ENCODE results near the gene ARF1.
A peak's percentile ranks its signal among the peaks of the same experiment; 100 is the strongest.
"Not testable (repeated sequence)": the region's sequence is repeated elsewhere in the genome, so short reads cannot be mapped to it uniquely, and the experiment has no call there.

ARF1 gene

DNA sequence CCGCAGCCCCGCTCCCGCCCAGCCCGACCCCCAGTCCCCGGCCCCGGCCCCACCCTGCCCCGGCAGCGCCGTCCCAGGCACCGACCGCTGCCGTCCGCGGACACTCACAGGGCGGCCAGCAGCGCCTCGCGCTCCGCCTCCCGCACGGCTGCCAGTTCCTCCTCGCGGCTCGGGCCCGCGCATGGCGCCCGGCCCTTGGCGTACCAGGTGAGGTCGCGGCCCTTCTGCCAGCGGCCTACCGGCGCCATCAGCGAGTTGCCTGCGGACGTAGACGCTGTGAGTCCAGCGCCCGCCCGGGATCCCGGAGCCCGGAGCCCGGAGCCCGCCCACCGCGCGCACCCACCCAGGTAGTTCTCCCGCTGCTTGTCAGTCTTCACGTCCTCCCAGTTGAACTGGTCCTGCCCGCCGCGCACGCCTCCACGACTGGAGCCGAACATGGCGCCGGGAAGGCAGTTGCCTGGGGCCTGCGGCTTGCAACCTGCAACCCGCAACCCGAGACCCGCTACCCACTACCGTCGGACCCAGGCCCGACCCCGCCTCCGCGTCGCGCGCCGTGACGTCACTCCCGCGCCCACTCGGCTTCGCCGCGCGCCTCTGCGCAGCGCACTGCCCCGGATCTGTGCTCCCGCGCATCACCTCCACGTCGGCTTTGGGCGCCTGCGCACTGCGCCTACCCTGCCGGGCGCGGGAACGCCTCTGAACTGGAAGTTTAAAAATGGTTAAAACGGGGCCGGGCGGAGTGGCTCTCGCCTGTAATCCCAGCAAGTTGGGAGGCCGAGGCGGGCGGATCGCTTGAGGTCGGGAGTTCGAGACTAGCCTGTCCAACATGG, 20.5 kb downstream of the ARF1 start, which contains the start of gene C1orf35:
TSS of gene C1orf35 (minus strand) at position 535 of the 830 bp plus-strand sequence. CDS start at position 437, 98 bp downstream.
- peak; percentile 95 to 98 (median 97) for DNase-seq

DNA sequence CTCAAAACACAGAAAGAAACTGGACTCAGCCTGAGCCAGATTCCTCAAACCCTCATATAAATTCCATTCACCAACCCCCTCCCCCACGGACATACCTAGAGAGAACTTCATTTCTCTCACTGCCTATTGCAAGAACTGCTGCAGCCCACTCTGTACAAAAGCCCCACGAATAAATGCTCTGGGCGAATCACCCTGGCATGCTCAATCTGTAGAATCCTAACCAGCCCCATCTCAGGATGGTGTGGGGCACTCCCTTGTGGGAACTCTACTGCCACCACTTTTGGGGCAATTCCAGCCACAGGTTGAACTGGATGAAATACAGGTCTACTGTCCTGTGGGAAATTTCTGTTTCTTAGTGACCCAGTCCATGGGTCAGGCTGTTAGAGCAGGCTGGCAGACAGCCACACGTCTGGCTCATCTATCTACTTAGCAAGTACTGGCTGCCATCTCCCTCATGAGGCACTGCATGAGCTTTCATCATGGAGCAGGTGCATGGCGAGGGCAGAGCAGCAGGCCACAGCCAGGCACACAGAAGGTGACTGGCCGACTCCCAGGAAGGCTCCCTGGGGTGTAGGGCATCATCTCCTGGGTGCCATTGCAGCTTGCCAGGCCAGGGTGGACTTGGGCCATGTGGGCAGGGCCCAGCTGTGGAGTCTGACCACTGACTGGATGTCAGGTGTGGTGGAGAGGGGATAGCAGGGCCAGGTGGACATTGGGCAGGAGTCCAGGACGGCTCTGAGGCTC, 22.2 kb downstream of the ARF1 start:
- DNase-seq = no peak

DNA sequence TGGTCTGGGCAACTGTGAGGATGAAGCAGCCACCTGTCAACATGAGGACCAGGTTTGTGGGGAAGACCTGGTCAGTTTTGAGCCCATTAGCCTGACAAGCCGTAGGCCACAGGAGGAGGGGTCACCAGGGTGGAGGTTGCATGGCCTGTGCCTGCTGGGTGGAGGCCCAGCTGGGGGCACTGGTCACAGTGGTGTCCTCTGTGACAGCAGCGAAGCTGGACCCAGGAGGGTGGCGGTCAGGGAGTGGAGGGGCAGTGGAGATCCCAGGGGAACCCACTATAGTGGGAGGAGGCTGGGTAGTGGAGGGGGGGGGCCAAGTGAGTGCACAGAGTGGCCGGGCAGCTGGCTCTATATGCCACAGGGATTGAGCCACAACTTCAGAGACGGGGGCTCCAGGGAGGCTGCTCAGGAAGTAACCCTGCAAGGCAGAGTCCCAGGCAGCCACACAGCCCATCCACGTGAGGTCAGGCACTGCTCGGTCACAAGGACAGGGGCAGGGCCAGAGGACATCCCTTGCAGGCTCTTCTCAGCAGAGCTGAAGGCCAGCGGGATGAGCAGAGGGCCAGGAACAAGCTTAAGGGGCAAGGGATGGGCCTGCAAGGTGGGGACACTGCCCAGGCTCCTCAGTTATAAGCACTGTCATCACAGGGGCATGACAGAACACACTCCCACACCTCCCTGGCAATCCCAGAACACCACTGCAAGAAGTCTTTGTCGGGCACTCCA, 22.9 kb downstream of the ARF1 start:
- DNase-seq = no peak

DNA sequence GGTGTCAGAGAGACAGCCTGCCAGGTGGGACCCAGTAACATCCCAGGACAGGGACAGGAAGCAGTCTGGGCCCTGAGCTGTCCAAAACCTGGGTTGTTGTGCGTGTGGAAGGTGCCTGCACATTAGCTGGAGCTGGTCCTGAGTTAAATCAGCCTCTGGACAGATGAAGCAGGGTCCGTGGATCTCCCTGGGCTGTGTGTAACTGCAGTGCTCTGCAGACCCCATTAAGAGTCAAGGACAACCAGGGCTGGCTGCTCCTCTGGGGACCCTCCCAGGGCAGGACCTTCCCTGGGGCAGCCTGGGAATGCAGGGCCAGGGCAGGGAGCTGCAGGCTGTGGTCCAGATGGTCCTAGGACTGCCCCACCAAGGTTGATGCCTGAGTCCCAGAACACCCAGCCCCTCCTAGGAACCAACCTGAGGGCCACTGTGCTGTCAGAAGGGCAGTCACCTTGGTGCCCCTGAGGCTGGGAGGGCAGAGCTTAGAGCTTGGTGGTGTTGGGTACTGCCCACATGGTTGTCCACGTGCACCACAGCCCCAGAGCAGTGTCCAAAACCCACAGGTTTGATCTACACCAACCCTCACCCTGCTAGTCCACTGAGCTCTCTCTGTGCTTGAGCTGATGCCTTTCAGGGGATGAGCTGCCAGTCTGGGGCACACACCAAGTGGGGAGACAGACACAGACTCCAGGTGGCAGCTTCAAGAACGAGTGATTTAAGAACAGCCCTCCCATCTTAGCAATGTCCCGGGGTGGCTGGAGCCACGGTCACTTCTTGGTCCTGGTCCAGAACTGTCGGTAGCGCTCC, 23.7 kb downstream of the ARF1 start:
- no peak for DNase-seq

DNA sequence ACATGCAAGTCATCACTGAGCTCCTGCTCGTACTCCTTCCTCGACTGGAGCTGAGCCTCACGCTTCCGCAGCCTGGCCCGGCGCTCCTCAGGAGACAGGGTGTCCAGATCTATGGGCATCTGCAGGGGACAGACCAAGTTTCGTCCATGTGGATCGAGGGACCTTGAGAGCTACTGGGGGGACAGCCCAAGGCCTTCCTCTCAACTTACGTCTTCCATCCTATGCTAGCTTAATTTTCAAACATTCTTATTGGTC, 24.2 kb downstream of the ARF1 start:
- DNase-seq = no peak

DNA sequence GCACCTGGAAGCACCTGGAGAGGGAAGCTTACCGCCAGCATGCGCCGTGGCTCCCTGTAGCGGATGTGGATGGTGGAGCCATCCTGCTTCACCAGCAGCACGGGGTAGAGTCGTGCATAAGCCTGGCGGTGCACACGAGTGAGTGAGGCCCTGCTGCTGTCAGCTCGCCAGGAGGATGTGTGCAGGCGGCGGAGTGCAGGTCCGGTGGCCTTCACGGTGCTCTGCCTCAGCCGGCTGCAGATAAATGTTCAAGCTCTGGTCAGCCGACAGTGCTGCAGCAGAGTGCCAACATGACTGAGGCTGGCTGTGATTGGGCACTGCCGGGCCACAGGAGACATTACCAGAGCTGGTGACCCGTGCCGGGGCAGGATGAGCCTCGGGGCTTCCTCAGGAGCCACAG, 25.1 kb downstream of the ARF1 start:
- no peak for DNase-seq

DNA sequence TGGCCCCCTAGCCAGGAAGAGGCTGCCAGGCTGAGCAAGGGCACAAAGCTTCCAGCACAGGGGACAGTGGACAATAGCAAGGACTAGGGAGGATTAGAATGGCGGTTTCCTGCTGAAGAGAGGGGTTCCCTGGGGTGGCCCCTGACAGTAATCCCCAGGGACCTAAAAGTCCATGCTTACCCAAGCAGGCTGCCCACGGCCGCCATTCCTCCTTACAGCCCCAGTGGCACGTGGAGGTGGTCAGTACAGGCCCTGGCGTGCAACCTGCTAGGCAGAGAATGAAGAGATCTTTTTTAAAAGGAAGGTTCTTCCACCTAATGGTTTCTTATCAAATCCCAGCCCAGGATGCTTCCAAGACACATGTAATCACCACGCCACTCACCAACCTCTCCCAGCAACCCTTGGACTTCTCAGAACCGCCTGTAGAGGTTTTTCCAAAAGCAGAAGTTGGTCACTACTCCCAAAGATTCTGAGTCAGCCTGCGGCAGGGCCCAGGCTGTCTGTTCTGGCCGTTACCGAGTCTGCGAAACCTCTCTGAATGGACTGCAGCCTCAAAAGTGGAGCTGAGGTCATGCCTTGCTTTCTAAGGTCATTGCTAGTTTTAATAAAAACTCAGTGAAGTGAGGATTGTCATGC, 25.7 kb downstream of the ARF1 start:
- peak; percentile 65 to 78 (median 67) for DNase-seq

DNA sequence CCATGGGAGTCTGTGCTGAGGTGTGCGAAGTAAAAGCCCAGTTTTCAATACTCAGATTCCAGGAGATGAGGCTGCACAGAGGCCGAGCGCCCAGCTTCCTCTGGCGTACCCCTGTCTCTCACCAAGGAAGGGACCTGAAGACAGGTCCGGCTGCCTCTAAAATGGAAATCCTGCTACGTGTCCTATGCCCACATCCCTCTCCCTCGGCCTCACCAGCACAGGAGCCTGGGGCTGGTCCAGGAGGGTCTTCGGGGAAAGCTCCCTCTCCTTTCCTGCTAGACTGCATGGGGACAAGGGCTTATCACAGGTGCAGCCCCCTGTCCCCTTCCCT, 26.2 kb downstream of the ARF1 start:
- no peak for DNase-seq

DNA sequence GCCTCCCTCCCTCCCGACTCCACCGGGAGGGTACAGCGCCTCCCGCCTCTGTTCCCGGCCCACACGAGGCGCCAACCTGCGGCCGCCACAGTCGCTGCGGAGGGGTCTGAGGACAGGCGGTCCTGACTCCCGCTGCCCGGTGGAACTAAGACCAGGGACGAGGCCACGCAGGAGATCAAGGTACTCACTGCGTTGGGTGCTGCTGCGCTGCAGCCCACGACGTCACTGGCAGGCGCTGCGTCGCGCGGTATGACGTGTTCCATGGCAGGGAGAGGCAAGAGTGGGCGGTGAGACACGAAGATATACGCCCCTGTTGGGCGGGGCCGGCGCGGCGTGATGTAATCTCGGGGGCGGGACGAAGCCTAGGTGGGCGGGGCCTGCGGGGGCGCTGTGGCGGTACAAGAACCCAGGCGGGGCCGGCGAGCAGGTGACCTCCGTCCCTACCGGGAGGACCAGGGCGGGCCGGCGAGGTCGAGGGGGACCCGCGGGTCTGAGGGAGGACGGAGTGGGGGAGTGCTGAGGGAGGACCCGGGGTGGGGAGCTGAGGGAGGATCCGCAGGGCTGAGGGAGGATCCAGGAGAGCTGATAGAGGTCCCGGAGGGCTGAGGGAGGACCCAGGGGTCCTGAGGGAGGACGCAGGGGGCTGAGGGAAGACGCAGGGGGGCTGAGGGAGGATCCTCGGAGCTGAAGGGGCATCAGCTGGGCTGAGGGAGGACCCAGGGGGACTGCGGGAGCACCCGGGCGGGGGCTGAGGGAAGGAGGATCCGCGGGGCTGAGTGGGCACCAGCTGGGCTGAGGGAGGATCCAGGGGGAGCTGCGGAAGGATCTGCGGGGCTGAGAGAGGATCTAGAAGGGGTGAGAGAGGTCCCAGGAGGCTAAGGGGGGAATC, 26.8 kb downstream of the ARF1 start, which contains the start of gene MRPL55:
TSS of gene MRPL55 (minus strand) at position 227 of the 889 bp plus-strand sequence. CDS start 1,039 bp downstream, outside the sequence.
- DNase-seq = peak; percentile 98 to 99 (median 99)

DNA sequence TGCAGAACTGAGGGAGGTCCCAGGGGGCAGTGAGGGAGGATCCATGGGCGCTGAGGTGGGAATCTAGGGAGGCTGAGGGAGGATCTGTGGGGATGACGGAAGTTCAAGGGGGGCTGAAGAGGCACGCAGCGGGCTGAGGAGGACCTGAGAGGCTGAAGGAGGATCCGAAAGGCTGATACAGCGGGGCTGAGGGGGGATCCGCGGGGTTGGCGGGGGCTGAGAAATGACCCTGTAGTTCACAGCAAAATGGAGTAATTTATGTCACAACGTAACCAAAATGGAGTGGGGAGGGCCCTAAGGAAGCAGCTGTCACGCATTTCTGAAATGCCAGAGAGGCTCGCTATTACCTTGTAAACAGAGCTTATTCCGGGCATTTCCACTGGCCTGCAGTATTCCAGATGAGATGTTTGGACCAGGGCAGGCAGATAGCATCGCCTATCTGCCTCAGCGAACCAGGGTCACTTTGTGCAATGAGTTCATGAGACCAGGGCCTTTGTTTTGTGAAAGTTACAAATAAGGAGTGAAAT, 27.5 kb downstream of the ARF1 start:
- peak in 1 of 3 donors; percentile 18 for DNase-seq

DNA sequence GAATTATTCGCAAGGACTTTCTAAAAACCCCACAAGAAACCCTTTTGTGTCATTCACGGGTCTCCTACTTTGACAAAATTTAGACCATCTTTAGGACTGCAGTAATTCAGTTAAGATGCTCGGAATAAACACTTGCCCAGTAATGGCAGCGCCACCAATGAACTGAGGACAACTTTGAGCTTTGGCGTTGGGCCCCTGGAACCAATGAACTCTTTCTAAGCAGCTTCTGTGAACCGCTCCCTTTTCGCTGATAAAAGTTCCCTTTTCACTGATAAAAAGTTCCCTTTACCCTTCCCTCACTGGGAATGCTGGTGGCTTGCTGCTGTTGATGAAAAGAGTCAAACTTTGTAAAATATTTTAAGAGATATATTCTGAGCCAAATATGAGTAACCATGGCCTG, 28.0 kb downstream of the ARF1 start:
- peak in 1 of 3 donors; percentile 22 for DNase-seq

DNA sequence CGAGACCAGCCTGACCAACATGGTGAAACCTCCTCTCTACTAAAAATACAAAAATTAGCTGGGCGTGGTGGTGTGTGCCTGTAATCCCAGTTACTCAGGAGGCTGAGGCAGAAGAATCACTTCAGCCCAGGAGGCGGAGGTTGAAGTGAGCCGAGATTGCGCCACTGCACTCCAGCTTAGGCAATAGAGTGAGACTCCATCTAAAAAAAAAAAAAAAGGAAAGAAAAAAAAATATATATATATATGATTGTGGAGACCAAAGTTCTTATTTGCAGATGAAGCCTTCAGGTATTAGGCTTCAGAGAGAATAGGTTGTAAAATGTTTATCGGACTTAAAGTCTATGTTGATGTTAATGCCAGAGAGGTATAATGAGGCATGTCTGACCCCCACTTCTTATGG, 28.8 kb downstream of the ARF1 start:
- not testable (repeated sequence) for DNase-seq

DNA sequence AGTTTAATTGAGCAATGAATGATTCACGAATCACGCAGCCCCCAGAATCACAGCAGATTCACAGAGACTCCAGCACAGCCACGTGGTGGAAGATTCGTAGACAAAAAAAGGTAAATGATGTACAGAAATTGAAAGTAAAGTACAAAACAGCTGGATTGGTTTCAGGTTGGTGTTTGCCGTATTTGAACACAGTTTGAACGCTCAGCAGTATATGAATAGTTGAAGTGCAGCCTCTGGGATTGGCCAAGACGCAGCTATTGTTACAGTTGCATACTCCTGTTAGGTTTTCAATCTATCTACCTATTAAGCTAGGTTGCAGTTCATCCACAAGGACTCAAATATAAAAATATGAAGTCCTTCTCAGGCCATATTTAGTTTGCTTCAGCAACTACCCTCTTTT, 29.7 kb downstream of the ARF1 start:
- no peak for DNase-seq

DNA sequence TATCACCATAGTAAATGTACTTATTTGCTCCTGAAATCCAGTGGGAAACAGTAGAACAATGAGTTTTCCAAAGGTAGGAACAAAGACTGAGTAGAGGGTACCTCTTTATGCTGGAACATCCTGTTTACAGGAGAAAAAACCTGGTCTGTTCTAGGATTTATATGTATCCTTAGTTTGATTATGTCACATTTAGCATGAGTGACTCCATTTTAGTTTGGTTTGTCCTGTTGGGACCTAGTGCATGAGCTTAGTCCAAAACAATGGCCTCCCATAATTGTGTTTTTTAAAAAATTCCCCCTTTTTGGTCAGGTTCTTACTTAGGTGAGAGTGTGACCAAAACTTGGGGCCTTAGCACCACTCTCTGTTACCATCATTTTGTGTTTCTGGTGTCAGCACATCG, 30.1 kb downstream of the ARF1 start:
- no peak for DNase-seq

DNA sequence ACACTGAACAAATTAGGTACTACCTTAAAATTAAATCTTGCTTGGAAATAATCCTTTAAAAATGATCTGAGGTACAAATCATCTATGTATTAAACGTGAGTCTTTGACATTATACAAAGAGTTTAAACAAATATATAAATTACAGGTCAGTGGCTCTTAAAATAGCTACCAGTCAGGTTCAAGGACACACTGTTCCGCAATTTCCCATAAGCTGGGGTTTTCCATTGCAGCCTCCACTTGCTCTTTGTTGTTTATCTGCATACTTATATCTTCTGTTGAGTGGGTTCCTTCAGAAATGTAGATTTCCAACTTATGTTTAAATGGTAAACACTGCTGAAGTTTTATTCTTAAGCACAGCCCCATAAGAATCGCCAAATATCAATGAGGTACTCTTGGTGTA, 32.3 kb downstream of the ARF1 start:
- DNase-seq = no peak

DNA sequence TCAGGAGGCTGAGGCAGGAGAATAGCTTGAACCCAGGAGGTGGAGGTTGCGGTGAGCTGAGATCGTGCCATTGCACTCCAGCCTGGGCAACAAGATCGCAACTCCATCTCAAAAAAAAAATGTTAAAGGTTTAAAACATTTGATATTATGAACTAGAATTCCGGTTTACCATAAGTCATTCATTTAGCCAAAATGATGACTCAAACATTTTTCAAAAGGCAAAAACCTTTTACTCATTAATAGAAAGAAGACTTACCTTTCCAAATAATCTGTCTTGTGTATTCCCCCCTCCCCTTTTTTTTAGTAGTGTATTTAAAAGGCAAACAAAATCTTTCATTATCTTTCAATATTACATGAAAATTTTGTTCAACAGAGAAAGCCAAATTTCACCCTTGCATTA, 34.8 kb downstream of the ARF1 start:
- DNase-seq = no peak

DNA sequence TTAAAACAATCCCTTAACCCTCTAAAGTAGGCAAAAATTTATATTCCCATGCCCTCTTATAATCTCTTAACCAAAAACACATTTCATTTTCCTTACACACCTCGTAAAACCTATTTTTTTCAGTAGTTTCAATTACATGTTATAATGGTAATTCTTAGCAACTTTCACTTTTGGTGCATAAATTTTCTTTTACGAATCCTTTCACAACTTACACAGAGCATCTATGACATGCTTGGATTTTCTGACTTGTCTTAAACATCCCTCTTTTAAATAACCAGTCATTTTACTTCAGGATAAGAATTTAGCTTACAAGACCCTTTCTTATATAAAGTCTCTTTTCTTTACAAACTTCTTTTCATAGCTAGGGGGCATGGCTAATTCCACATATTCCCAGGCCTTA, 35.5 kb downstream of the ARF1 start:
- no peak for DNase-seq

DNA sequence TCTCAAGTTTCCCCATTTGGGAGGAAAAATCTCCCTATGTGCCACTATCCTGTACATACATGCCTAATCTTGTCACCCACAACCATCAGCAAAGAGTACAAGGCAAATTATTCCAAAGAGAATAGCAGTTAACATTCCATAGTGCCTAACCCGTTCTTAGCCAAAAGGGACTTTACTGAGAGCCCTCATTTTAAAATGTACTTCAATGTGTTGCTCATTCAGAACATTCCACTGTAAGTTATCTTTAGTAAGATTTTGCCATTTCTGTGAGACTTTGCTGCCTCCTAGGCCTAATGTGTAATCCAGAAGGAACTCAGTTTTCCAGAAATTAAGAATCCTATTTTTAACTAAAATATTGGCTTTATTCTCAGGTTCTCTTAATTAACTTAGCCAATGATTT, 37.8 kb downstream of the ARF1 start:
- DNase-seq = no peak

DNA sequence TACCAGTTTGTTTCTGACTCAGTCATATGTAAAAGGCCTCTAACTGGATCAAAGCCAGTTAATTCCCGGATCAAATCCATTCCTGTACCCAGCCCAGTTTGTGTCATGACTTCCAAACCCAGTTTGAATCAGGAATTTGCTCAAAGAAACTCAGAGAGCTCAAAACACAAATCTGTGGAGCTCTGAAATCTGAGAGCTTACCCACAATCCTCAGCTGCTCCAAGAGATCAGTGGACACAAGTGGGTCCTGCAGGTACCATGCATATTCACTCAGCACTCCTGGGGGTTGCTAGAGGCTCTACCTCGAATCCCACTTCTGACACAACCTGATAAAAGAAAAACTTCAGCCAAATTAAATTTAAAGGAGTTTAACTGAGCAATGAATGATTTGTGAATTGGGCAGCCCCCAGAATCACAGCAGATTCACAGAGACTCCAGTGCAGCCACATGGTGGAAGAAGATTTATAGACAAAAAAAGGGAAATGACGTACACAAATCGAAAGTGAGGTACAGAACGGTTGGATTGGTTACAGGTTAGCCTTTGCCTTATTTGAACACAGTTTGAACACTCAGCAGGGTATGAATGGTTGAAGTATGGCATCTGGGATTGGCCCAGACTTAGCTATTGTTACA, 38.5 kb downstream of the ARF1 start:
- DNase-seq = peak in 1 of 3 donors; percentile 45

DNA sequence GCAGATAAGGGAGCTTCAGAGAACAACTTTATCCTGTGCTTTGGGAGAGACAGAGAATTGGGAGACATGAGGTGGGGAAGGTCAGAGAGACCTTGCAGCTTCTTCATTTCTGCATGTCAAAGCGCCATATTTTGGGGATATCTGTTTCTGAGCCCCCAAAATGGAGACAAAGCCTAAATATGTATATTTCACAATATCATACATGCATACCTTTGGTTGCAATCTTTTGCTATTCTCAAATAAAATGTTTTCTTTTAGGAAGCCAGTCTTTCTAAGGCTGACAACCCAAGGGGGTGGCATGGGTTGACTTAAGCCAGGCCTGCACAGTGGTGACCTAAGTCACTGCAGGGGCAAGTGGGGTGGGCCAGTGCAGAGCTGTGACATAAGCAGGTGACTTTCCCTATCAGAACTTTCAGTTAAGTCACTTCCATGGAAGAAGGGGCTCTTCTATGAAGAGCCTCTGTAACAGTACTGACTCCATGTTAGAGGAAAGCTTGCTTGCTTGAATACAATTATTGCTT, 40.5 kb downstream of the ARF1 start:
- DNase-seq = no peak
